SK-N-SH (cell line): Measurements from ENCODE around the gene POSTN. TPM values are rescaled to one million over a fixed set of nuclear protein-coding genes. Genes with fewer than 3 reads are reported as not detected.
A peak's percentile ranks its signal among the peaks of the same experiment; 100 is the strongest.

ENCODE experiments used
- CTCF ChIA-PET: fragments of 300-600, 350-600 bp; formaldehyde crosslinking; extraction: SDS; loops from one replicate; lab custom pipeline; 2021; lab: Yijun Ruan, JAX
- POLR2A ChIA-PET: fragments of 350-600 bp; sonication (Branson Sonifier 250); formaldehyde crosslinking; extraction: SDS; loops from one replicate; lab custom pipeline; 2020; ENCODE audit warnings: antibody characterized with exemption, inconsistent platforms; lab: Yijun Ruan, JAX
- DNase-seq: peaks from one replicate; pipeline ENCODE4 v3.0.0; 2012
- H2AFZ ChIP-seq: fragments of 200-600 bp; sonication (generic); 2 replicates; pipeline ENCODE4 v1.8.1; 2016; ENCODE audit warnings: antibody characterized with exemption, mild to moderate bottlenecking, low read depth
- H3F3A ChIP-seq: fragments of 200-600 bp; sonication (generic); replicated peaks from 2 replicates; pipeline ENCODE3; 2016; ENCODE audit warnings: antibody characterized with exemption, mild to moderate bottlenecking; ENCODE audit not compliant: insufficient read depth
- H3K27ac ChIP-seq, 2 experiments: fragments of 200-500 bp in 1 of 2; fragments of 200-600 bp in 1 of 2; sonication (Bioruptor generic) in 1 of 2; sonication (generic), shearing (Covaris generic) in 1 of 2; 2 replicates each; pipeline versions ENCODE4 v1.5.1 to v1.6.1; 2014 to 2016; ENCODE audit warnings: low read depth in 2 of 2, inconsistent platforms in 1 of 2, low read length in 1 of 2, mild to moderate bottlenecking in 1 of 2, mixed read lengths in 1 of 2
- H3K27me3 ChIP-seq: fragments of 200-600 bp; sonication (generic), shearing (Covaris generic); 2 replicates; pipeline ENCODE4 v1.6.1; 2016; ENCODE audit warnings: mixed run types; ENCODE audit not compliant: insufficient read depth
- H3K36me3 ChIP-seq, 2 experiments: fragments of 200-500 bp in 1 of 2; fragments of 200-600 bp in 1 of 2; sonication (Bioruptor generic) in 1 of 2; sonication (generic) in 1 of 2; replicated peaks in 1 of 2; 2 replicates each; pipeline versions ENCODE3 to v1.5.1; 2014 to 2016; ENCODE audit warnings: low read length in 1 of 2, mild to moderate bottlenecking in 1 of 2; ENCODE audit not compliant: insufficient read depth in 2 of 2, control insufficient read depth in 1 of 2
- H3K4me1 ChIP-seq, 2 experiments: fragments of 200-500 bp in 1 of 2; fragments of 200-600 bp in 1 of 2; sonication (Bioruptor generic) in 1 of 2; sonication (generic), shearing (Covaris generic) in 1 of 2; 2 replicates each; pipeline versions ENCODE4 v1.5.1 to v1.6.1; 2014 to 2016; ENCODE audit warnings: low read depth in 1 of 2, low read length in 1 of 2, mixed run types in 1 of 2; ENCODE audit not compliant: insufficient read depth in 2 of 2, control insufficient read depth in 1 of 2
- H3K4me2 ChIP-seq: fragments of 200-600 bp; sonication (generic), shearing (Covaris generic); 2 replicates; pipeline ENCODE4 v1.6.1; 2017; ENCODE audit warnings: mixed run types
- H3K4me3 ChIP-seq, 2 experiments: fragments of 200-500 bp in 1 of 2; fragments of 200-600 bp in 1 of 2; sonication (Bioruptor generic) in 1 of 2; sonication (generic), shearing (Covaris generic) in 1 of 2; 2 replicates each; pipeline versions ENCODE4 v1.5.1 to v1.8.1; 2014 to 2016; ENCODE audit warnings: low read depth in 2 of 2, inconsistent platforms in 1 of 2, low read length in 1 of 2, mild to moderate bottlenecking in 1 of 2, mixed read lengths in 1 of 2, moderate library complexity in 1 of 2
- H3K79me2 ChIP-seq: fragments of 200-600 bp; sonication (generic); 2 replicates; pipeline ENCODE4 v1.8.1; 2017; ENCODE audit warnings: mild to moderate bottlenecking; ENCODE audit not compliant: insufficient read depth
- H3K9ac ChIP-seq: fragments of 200-600 bp; sonication (generic); 2 replicates; pipeline ENCODE4 v1.6.1; 2017; ENCODE audit warnings: mixed run types
- H3K9me2 ChIP-seq: fragments of 200-600 bp; sonication (generic); 2 replicates; pipeline ENCODE4 v1.6.1; 2017; ENCODE audit warnings: mixed run types
- H3K9me3 ChIP-seq: fragments of 200-600 bp; sonication (generic); 2 replicates; pipeline ENCODE4 v1.6.1; 2017; ENCODE audit warnings: mixed run types, mild to moderate bottlenecking, moderate library complexity
- H4K20me1 ChIP-seq: fragments of 200-600 bp; sonication (generic); 2 replicates; pipeline ENCODE4 v1.6.1; 2017; ENCODE audit warnings: mild to moderate bottlenecking, mixed run types; ENCODE audit not compliant: insufficient read depth
- CHD2 ChIP-seq: fragments of 150-350 bp; IDR thresholded peaks from 2 replicates; pipeline ENCODE4 v1.6.1; 2018; ENCODE audit warnings: low read length; ENCODE audit not compliant: partially characterized antibody
- CTCF ChIP-seq: fragments of 200-600 bp; sonication (generic); IDR thresholded peaks from 2 replicates; pipeline ENCODE4 v1.6.1; 2017; ENCODE audit warnings: antibody characterized with exemption, mild to moderate bottlenecking, moderate library complexity
- ELF1 ChIP-seq: IDR thresholded peaks from 2 replicates; pipeline ENCODE4 v1.4.0; 2012
- FOXJ3 ChIP-seq: sonication (generic); formaldehyde crosslinking; IDR thresholded peaks from 2 replicates; pipeline ENCODE4 v1.5.1; 2020; ENCODE audit warnings: mild to moderate bottlenecking, missing genetic modification reagents
- FOXM1 ChIP-seq: IDR thresholded peaks from 2 replicates; pipeline ENCODE4 v1.4.0; 2012; ENCODE audit warnings: low read depth, mild to moderate bottlenecking
- MEF2A ChIP-seq: IDR thresholded peaks from 2 replicates; pipeline ENCODE4 v1.4.0; 2012; ENCODE audit warnings: low read depth, borderline replicate concordance
- POLR2AphosphoS5 ChIP-seq: IDR thresholded peaks from 2 replicates; pipeline ENCODE4 v1.6.1; 2012; ENCODE audit warnings: low read depth, low read length
- REST ChIP-seq: IDR thresholded peaks from 2 replicates; pipeline ENCODE4 v1.6.1; 2012; ENCODE audit warnings: mild to moderate bottlenecking, low read depth, low read length, moderate library complexity
- RFX5 ChIP-seq: IDR thresholded peaks from 2 replicates; pipeline ENCODE4 v1.6.1; 2012; ENCODE audit warnings: mild to moderate bottlenecking, improper control_type of control experiment, low read length
- RXRA ChIP-seq: IDR thresholded peaks from 2 replicates; pipeline ENCODE4 v1.4.0; 2012; ENCODE audit warnings: low read depth, mild to moderate bottlenecking, borderline replicate concordance
- SMC3 ChIP-seq: IDR thresholded peaks from 2 replicates; pipeline ENCODE4 v1.6.1; 2012; ENCODE audit warnings: low read depth, low read length, improper control_type of control experiment
- USF1 ChIP-seq: IDR thresholded peaks from 2 replicates; pipeline ENCODE4 v1.4.0; 2012; ENCODE audit warnings: low read depth, borderline replicate concordance
- USF2 ChIP-seq: fragments of 150-350 bp; IDR thresholded peaks from 2 replicates; pipeline ENCODE4 v1.6.1; 2017; ENCODE audit warnings: antibody characterized with exemption, low read length, low read depth, borderline replicate concordance
- WGBS: methylation state at CpG from one replicate; pipeline ENCODE4 v1.1.6; 2017; ENCODE audit warnings: low lambda C conversion rate; 5-methylcytosine and 5-hydroxymethylcytosine counted together
- polyA plus RNA-seq, 3 experiments: library from polyadenylated mRNA; depleted of rRNA; stranded (reverse); fragments of >200 nt; gene quantifications; 2 replicates each; pipeline ENCODE4 v1.2.3, GENCODE V29; 2012

The POSTN gene
- polyA plus RNA-seq, 1 of the 3 experiments (the other 2 are of a cell fraction), result 577 TPM

GRCh38 chr13:37544995-37545394 is 53.6 kb downstream of the POSTN start:
- H3K27me3 ChIP-seq, result no peaks in the 10 kb centered on the region
- no peaks in the 10 kb centered on the region for H3F3A ChIP-seq
- no peaks in the 10 kb centered on the region for H3K4me1 ChIP-seq
- 45% methylated on average over 3 of the region's 3 CpGs for WGBS
- no peaks in the 10 kb centered on the region for H3K36me3 ChIP-seq
- H3K79me2 ChIP-seq, result no peaks in the 10 kb centered on the region
- ChIA-PET POLR2A (no interaction called here), CTCF (no interaction called here)
- no peaks in the 10 kb centered on the region for H3K9me2 ChIP-seq
- no peak overlapping the region for H2AFZ ChIP-seq
- H3K9ac ChIP-seq, result no peak overlapping the region
- DNase-seq, result no peak
- no peaks in the 10 kb centered on the region for H4K20me1 ChIP-seq
- H3K4me2 ChIP-seq, result no peak overlapping the region
- no peak for TF ChIP-seq ELF1
- no peak for TF ChIP-seq REST
- TF ChIP-seq CHD2, result no peak
- no peak for TF ChIP-seq POLR2AphosphoS5
- TF ChIP-seq FOXJ3 (CRISPR knock-in tag), result no peak
- no peak for TF ChIP-seq RFX5
- TF ChIP-seq MEF2A, result no peak
- TF ChIP-seq FOXM1, result no peak
- TF ChIP-seq CTCF, result no peak
- H3K9me3 ChIP-seq, result no peaks in the 10 kb centered on the region
- H3K4me3 ChIP-seq, result no peak overlapping the region
- no peak overlapping the region for H3K27ac ChIP-seq

- no peak overlapping the region for H3K4me2 ChIP-seq
- H3F3A ChIP-seq, result no peaks in the 10 kb centered on the region
- H2AFZ ChIP-seq, result peak overlapping the region; percentile 64
- WGBS, result 39% methylated on average over 3 of the region's 3 CpGs
- H4K20me1 ChIP-seq, result no peaks in the 10 kb centered on the region
- no peaks in the 10 kb centered on the region for H3K36me3 ChIP-seq
- H3K27ac ChIP-seq, result peak overlapping the region in 1 of 2 experiments; percentile 59; a peak in 2 of 4 replicates
- H3K4me1 ChIP-seq, result no peaks in the 10 kb centered on the region
- no peak for TF ChIP-seq REST
- TF ChIP-seq USF1, result no peak
- no peak for TF ChIP-seq FOXJ3 (CRISPR knock-in tag)
- TF ChIP-seq SMC3, result no peak
- no peak for TF ChIP-seq RXRA
- no peak for TF ChIP-seq USF2
- H3K27me3 ChIP-seq, result no peaks in the 10 kb centered on the region
- DNase-seq, result no peak
- H3K9me2 ChIP-seq, result no peaks in the 10 kb centered on the region
- CTCF ChIA-PET, result no interaction called here
- no peaks in the 10 kb centered on the region for H3K9me3 ChIP-seq
- no peaks in the 10 kb centered on the region for H3K79me2 ChIP-seq
- H3K4me3 ChIP-seq, result no peak overlapping the region
- POLR2A ChIA-PET, result no interaction called here
- H3K9ac ChIP-seq, result no peak overlapping the region
Observed at GRCh38 chr13:37539976-37540605, 58.5 kb downstream of the POSTN start.
